Kidney tubule cell (primary cell): ENCODE measurements around the gene BET1L.

ENCODE experiments used
- DNase-seq: peaks from one replicate; pipeline ENCODE4 v3.0.0-alpha.2; 2018; ENCODE audit warnings: low spot score

BET1L gene

DNA sequence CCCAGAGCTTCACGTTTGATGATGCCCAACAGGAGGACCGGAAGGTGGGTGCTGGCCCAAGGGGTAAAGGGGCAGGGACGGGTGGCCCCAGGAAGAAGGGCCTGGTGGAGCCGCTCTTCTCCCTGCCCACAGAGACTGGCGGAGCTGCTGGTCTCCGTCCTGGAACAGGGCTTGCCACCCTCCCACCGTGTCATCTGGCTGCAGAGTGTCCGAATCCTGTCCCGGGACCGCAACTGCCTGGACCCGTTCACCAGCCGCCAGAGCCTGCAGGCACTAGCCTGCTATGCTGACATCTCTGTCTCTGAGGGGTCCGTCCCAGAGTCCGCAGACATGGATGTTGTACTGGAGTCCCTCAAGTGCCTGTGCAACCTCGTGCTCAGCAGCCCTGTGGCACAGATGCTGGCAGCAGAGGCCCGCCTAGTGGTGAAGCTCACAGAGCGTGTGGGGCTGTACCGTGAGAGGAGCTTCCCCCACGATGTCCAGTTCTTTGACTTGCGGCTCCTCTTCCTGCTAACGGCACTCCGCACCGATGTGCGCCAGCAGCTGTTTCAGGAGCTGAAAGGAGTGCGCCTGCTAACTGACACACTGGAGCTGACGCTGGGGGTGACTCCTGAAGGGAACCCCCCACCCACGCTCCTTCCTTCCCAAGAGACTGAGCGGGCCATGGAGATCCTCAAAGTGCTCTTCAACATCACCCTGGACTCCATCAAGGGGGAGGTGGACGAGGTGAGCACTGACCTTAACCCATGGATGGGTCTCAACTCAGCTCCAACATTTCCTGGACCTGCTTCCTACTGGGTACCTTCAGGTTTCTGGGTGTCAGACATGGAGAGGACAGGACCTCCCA lies 2.3 kb upstream of the BET1L start:
- DNase-seq: no peak

DNA sequence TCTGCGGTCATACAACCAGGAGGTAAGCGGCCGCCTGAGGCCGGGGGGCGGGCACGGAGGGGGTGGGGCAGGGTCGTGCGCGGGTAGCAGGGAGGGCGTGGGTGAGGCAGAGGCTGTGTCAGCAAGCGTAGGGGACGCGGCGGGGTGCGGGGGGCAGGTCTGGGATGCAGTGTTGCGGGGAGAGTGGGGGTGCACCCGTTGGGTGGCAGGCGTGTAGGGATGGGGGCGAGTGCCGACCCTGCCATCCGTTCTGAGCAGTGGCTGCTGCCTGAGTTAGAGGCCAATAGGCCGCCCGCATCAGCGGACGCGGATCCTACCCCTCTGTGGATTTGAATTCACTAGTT lies 1.7 kb upstream of the BET1L start:
- DNase-seq: no peak

DNA sequence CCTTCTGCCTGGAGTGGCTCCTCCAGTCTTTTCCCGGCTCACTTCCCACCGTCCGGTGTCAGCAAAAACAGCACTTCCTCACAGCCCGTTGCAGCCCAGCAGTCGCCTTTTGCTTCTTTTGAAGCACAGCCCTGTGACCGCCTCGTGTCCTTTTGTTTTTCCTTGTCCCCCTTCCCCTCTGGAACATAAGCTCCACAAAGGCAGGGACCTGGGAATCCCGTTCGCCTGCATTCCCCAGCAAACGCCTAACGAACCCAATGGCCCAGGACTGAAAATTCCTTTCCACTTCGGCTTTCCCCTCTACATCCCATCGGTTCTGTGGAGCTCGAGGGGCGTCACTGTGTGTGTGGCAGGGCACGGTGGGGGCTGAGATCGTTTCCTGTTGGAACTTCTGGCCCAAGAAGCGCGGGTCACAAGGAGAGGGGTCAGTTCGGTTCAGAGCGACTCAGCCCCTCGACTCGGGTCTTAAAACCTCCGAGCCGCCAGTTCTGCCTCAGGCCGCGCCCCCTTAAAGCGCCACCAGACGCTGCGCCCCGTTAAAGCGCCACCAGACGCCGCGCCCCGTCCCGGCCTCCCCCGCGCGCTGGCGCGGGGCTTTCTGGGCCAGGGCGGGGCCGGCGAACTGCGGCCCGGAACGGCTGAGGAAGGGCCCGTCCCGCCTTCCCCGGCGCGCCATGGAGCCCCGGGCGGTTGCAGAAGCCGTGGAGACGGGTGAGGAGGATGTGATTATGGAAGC lies 1.1 kb upstream of the BET1L start:
- DNase-seq: peak; percentile 82

DNA sequence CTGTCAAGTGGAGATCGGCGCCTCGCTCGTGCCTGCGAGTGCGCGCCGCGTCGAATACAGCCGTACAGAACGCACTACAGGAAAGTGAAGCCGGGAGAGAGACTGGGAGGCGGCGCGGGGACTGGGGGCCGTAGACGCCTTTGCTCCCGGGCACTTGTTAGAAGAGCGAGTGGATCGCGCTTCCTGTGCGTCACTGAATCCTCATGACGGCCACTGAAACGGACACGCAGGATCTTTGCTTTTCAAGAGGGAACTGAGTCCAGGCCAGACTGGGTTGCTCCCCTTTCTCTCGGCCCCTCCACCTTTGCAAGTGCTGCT lies 623 bp upstream of the BET1L start:
- peak; percentile 52 for DNase-seq

DNA sequence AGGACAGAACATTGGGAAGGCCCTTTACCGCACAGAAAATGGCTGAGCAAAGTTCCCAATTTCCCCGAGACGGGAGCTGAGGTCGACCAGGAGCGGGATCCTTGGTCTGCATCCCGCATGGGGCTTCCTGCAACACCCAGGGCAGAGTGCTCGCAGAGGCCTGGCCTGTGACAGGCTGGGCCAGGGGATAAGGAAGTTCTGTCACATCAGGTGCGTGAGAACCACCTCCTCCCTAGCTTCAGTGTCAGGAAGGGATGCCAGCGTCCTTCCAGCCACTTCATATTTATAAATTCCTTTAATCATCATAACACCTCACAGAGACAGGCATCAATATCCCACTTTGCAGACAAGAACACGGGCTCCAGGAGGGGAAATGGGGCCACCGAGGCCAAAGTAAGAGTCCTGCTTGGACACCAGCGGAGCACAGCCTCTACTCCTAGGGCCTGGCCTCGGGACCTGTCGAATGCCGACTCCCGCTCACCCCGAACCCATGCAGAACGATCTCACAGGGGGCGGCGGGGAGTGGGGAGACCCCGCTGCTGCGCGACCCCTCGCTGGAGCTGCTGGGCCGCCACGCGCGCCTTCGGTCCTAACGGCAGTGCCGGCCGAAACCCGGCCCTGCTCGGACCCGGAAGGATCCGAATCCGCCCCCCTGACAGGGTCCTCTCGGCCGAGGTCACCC lies 532 bp downstream of the BET1L start:
- peak; percentile 51 for DNase-seq

DNA sequence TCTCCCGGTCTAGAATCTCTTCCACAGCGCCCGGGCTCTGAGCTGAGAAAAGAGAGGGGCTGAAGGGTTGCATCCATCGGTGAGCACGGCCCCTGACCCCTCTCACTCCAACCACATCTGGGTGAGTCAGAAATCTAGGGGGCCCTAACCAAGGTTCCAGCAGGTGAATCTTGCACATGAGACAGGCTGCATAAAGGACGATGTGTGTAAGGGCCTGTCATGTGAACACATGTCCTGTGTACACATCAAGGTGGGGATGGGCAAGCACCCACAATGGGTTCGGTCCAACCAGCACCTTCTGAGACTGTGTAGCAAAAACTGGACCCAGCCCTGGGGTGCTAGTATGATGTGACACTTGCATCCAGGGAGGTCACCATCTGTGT lies 1.2 kb downstream of the BET1L start:
- DNase-seq: no peak

DNA sequence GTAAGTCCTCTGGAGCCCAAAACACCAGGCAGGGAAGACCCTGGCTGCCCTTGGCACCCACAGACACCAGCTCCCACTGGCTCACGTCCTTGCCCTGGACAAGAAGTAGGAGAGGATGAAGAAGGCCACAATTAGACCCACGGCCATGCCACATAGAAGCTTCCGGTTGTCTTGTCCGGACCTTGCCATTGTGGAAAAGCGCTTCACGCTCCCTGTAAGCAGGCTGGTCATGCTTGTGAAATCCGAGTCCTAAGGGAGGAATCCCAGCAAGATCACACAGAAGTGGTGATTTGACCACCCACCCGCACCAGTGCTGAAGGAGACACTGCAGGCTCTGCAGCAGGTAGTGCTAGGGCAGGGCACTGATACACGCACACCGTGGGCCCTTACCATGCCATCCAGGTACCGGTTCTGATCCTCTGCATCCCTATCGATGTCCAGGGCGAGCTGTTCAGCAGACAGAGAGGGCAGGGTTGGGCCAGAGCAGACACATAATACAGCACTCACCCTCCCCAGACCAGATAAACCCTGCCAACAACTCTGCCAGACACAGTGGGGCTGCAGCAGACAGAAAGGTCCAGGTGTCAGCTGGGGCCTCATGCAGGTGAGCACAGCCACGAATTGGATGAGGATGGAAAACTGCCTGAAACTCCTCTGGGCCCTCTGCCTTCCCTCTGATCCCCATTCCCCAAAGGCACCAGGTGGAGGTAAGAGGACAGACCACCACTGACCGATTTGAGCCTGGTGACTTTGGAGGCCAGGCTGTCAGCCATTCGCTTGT lies 1.8 kb downstream of the BET1L start:
- DNase-seq: no peak

DNA sequence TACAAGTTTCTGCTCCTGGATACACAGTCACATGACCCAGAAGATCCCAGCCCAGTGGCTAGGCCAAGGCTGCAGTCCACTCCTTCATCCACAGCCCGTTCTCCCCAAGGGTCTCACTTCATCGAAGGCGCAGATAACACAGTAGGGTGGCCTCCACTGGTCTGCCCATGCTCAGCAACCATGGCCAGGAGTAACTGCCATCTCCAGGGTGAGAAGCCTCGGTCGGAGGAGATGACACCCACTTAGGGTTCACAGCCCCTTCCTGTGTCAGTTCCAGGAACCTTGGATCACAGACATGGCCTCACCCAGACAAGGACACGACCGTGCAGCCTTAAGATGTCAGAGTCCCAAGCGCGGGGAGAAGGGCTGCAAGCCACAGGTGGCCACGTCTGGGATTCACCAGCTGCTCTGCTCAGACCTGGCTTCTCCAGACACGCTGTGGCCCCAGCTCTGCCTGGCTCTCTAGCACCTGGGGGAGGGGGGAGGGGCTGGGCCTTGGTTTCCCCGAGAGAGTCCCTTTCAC lies 2.6 kb downstream of the BET1L start:
- DNase-seq: no peak

DNA sequence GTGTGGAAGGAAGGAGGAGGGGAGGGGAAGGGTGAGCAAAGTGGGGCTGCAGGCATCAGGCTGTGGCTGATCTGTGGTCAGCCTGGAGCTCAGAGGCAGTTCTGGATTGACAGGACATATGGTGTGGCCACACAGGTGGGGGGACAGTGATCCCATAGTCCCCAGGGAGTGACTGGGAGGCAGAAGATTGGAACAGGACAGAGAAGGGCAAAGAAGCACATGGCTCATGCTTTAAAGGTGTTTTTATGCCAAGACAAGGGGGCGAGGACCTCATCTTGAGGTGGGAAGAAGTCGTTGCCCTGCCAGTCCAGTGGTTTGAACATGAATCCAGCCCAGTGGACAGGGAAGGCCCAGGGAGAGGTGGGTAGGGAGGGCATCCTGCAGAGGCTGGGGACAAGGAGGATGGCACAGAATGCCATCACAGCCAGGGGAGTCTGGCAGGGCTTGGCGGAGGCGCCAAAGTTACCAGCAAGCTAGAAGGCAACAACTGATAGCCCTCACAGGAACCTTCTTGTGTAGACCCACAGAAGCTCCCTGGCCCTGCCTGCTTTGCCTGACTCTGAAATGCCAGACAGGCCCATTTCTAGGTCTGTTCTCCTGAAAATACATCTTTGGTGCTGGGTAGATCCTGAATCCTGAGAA lies 3.1 kb downstream of the BET1L start:
- DNase-seq: no peak

DNA sequence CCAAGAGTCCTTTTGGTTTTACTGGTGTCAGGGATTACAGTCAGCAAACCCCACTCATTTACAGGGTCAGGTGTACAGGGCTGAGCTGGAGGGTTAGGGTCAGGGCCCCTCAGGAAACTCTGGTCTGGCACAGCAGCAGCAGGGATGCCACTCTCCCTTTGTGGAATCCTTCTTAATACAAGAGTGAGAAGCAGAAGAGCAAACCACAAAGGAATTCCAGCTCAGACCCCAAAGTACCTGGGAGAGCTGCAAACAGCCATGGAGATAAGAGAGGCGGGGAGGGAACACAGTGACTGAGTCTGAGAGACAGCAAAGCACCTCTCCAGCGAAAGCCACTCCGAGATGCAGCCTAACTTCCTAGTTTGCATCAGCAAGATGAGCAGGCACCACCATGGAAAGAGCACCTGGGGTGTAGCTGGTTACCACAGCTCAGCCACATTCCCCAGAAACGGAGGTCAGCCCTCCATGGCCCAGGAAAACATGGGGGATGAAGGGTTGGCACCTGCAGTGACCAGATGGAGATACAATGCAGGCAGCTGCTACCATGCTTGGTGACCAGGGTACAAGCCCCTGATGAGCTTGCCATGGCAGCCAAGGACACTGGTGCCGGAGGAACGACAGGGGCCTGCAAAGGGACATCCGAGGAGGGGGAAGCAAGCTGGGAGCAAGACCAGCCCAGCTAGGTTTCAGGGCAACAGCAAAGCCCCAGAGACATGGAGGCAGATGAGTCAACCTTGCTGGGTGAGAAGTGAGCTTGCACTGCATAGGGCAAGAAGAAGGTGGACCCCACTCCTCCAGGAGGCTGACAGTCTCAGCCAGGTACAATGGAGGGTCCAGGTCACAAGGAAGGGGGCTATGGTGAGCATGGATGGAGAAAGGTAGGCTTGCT lies 3.9 kb downstream of the BET1L start:
- DNase-seq: no peak

DNA sequence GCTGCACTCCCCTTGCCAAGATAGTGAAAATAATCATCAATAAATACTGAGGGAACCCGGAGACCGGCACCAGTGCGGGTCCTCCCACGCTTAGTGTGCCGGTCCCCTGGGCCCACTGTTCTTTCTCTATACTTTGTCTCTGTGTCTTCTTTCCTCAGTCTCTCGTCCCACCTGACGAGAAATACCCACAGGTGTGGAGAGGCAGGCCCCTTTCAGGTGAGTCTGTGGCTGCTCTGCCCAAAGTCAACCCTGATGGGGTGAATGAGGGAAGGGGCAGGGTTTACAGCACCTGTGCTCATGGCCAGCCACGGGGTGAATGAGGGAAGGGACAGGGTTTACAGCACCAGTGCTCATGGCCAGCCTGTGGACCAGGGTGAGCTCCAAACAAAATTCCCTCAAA lies 4.7 kb downstream of the BET1L start:
- DNase-seq: no peak

DNA sequence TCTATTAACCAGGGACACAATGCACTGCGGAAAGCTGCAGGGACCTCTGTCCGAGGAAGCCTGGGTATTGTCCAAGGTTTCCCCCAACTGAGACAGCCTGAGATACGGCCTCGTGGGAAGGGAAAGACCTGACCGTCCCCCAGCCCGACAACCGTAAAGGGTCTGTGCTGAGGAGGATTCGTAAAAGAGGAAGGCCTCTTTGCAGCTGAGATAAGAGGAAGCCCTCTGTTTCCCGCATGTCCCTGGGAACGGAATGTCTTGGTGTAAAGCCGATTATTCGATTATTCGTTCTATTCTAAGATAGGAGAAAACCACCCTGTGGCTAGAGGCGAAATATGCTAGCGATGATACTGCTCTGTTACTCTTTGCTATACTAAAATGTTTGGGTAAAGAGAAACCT lies 5.2 kb downstream of the BET1L start:
- no peak for DNase-seq

DNA sequence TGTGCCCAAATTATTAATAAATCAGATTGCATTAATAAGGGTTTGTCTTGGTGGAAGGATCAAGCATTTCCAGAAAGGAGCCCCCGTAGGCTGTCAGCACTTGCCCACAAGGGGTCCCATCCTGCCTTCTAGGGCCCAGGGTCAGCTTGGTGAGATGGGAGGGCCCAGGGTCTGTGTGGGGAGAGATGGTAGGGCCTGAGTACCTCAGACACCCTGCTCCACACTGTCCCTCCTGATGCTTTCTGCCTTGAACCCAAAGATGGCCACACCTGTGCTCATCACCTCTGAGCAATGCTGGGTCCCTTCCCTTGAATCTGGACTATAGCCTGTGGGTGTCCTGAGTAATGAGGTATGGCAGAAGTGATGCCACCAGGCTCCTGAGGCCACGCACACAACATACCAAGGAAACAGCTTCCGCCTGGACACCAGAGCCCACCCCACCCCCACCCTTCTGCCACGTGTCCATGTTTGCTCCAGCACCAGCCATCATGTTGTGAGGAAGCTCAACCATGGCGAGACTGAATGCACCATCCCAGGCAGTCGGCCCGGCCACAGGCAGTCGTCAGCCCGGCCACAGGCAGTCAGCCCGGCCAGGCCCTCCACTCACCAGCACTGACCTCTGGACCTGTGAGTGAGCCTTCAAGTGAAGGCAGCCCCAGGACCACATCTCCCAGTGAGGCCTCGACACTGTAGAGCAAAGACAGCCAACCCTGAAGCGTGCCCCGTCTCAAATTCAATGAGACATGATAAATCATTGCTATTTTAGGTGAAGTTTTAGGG lies 6.8 kb downstream of the BET1L start:
- no peak for DNase-seq

DNA sequence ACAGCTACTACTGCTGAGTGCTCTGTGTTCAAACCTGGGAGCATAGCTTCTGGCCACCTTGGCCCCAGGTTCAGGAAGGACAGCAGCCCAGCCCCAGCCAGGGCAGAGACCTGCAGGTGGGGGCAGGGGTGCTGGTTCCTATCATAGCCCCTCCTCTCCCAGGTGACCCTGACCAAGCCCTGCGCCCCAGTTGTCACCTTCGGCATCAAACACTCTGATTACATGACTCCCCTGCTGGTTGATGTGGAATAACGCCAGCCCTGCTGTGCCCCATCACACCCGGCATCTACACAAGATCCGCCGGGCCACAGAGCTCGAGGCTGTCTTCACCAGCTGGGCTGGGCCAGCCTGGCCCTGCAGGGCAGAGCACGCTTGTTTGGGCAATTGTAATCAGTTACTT lies 7.4 kb downstream of the BET1L start:
- DNase-seq: no peak

DNA sequence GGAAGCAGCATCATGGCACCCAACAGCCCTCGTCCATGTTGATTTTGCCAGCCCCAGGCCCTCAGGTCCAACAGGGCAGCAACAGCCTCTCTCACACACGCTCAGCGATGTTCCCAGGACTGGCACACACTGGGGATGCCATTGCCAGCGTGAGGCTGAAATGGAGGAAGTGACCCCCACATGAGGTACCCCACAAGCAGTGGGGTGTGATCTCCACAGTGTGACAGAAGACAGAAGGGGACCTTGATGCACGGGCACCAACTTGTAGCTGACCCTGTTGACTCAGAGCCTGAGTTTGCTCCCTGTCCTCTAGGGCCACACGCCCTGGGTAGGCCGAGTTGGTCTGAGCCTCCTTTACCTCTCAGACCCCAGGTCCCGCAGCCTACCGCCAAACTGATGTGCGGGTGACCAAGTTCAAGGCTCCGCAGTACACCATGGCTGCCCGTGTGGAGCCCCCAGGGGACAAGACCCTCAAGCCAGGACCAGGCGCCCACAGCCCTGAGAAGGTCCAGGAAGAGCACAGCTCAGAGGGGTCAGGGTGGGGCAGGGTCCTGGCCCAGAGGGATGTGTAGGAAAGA lies 8.1 kb downstream of the BET1L start:
- DNase-seq: no peak

DNA sequence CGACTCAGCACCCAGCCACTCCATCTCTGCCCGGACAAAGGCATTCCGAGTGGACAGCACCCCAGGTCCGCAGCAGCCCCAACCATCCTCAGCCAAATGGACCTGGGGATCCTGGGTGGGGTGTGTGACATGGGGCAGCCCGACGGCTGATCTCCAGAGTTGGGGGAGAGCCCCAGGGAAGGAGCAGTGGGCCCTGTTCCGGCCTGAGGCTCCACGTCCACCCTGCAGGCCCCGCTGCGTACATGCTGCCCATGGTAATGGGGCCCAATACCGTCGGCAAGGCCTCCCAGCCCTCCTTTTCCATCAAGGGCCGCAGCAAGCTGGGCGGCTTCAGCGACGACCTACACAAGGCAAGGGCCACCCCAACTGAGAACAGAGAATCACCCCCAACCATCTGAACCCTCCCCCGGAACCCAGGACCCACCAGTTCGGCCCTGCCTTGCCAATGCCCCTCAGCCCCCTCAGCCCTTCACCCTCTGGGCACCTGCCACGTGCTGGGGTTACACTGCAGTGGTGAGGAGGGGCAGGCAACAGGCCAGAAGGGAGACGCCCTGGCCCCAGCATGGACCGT lies 8.9 kb downstream of the BET1L start:
- DNase-seq: no peak

DNA sequence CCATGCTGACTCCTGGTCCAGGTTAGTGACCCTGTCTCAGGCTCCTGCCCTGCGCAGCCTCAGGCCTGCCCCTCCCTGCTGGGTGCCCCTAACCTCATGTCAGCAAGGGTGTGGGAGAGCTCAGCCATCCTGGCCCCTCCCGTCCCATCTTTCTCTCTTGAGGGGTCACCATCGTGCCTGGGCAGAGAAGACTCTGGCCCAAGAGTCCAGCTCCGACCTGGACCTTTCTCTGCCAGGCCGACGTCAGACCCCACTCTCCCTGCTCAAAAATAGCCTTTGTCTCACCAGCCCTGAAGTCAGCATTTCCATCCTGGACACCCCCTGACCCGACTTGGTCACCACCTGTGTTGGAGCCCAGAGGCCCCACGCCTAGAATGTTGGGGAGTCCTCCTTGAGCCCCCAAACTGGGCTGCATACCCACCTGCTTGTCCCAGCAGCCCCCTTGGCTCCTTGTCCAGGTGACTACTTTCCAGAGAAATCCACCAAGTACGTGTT lies 9.4 kb downstream of the BET1L start:
- no peak for DNase-seq

DNA sequence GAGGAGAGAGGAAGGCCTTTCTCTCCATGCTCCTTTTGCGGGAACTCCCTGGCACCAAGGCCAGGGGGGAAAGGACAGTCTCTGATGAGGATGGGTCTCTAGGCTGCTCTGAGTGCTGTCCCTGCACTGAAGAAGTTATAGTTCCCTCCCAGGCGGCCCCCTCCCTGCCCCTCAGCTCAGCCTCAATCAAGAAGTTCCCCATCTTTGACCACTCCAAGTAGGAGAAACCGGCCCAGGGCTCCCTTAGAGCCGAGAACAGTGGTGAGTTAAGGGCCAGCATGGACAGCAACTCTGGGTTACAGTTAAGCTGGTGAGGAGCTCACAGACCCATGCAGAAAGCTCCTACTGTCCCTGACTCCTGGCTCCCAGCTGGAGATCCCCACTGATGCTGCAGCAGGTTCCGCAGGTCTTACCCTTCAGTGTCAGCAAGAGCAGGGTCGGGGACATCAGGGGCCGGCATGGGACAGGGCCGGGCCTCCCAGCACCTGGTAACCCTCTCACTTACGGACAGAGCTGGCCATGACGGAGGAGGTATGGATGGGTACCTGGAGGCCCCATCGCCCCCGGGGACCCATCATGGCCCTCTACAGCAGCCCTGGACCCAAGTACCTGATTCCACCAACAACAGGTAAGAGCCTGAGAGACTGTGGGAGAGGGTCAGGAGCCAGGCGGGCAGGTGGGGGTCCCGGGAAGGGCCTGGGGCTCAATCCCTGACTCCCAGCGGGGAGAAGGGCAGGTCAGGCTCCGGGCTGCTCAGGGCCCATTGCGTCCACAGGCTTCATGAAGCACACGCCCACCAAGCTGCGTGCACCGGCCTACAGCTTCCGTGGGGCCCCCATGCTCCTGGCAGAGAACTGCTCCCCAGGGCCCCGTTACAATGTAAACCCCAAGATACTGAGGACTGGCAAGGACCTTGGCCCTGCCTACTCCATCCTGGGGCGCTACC lies 10.1 kb downstream of the BET1L start:
- DNase-seq: no peak
